SU-DHL-6 (cell line): ENCODE results near the gene OR51F1.

Experiments used
- H2AFZ ChIP-seq: fragments of 200-600 bp; sonication (generic); 2 replicates; pipeline ENCODE4 v1.6.1; 2014; ENCODE audit warnings: low read depth, mild to moderate bottlenecking, moderate library complexity, mixed read lengths, antibody characterized with exemption, low read length; ENCODE audit not compliant: severe bottlenecking
- H3F3A ChIP-seq: fragments of 200-600 bp; shearing (Covaris generic); 2 replicates; pipeline ENCODE4 v1.6.0; 2016; ENCODE audit warnings: antibody characterized with exemption, mild to moderate bottlenecking; ENCODE audit not compliant: insufficient read depth
- H3K27ac ChIP-seq: fragments of 200-600 bp; sonication (generic); 2 replicates; pipeline ENCODE4 v1.5.1; 2016; ENCODE audit warnings: low read depth, mild to moderate bottlenecking, low read length, moderate library complexity, mixed read lengths
- H3K27me3 ChIP-seq: fragments of 200-600 bp; sonication (generic), shearing (Covaris generic); 2 replicates; pipeline ENCODE4 v1.6.0; 2014; ENCODE audit warnings: mild to moderate bottlenecking, low read length
- H3K36me3 ChIP-seq: fragments of 200-600 bp; sonication (generic); 2 replicates; pipeline ENCODE4 v1.6.1; 2014; ENCODE audit warnings: mild to moderate bottlenecking, low read length, mixed read lengths
- H3K4me2 ChIP-seq: fragments of 300-600, 200-600 bp; shearing (Covaris generic), sonication (generic); 2 replicates; pipeline ENCODE4 v1.6.0; 2014; ENCODE audit warnings: low read length, low read depth, mild to moderate bottlenecking; ENCODE audit not compliant: poor library complexity, severe bottlenecking
- H3K4me3 ChIP-seq: fragments of 200-600 bp; sonication (generic); 2 replicates; pipeline ENCODE4 v1.5.1; 2014; ENCODE audit warnings: antibody characterized with exemption, low read length, mild to moderate bottlenecking, mixed read lengths; ENCODE audit not compliant: insufficient read depth, poor library complexity, severe bottlenecking
- H3K79me2 ChIP-seq: fragments of 200-600 bp; sonication (generic); 2 replicates; pipeline ENCODE4 v1.6.1; 2014; ENCODE audit warnings: mild to moderate bottlenecking, low read length, moderate library complexity; ENCODE audit not compliant: insufficient read depth
- H3K9ac ChIP-seq: fragments of 200-600 bp; sonication (generic); 2 replicates; pipeline ENCODE4 v1.7.0; 2014; ENCODE audit warnings: mild to moderate bottlenecking, low read length
- H3K9me2 ChIP-seq: fragments of 200-600 bp; sonication (generic); replicated peaks from 2 replicates; pipeline ENCODE4 v1.6.1; 2014; ENCODE audit warnings: low read length; ENCODE audit not compliant: insufficient read depth
- H3K9me3 ChIP-seq: fragments of 200-600 bp; sonication (generic); 2 replicates; pipeline ENCODE4 v1.6.1; 2014; ENCODE audit warnings: low read length, mixed read lengths; ENCODE audit not compliant: insufficient read depth
- H4K20me1 ChIP-seq: fragments of 200-600 bp; sonication (generic); 2 replicates; pipeline ENCODE4 v1.6.1; 2014; ENCODE audit warnings: low read depth, mild to moderate bottlenecking, antibody characterized with exemption, low read length, moderate library complexity, mixed read lengths
- EZH2phosphoT487 ChIP-seq: fragments of 200-600 bp; sonication (generic), shearing (Covaris generic); conservative IDR thresholded peaks from 2 replicates; pipeline ENCODE4 v1.6.1; 2018; ENCODE audit warnings: mild to moderate bottlenecking, antibody characterized with exemption, low read length, moderate library complexity, mixed read lengths
- TF ChIP-seq, protein P1 (sequence below): fragments of 200-600 bp; sonication (generic); IDR thresholded peaks from one replicate; pipeline ENCODE4 v1.5.1; 2017; ENCODE audit warnings: antibody characterized with exemption, mild to moderate bottlenecking, low read length, moderate library complexity; ENCODE audit not compliant: insufficient read depth, poor library complexity, severe bottlenecking

The OR51F1 gene

GRCh38 chr11:4763096-4763495 is 6.6 kb downstream of the OR51F1 start:
- H3K4me2 ChIP-seq, result no peak overlapping the region
- TF ChIP-seq, protein P1, sequence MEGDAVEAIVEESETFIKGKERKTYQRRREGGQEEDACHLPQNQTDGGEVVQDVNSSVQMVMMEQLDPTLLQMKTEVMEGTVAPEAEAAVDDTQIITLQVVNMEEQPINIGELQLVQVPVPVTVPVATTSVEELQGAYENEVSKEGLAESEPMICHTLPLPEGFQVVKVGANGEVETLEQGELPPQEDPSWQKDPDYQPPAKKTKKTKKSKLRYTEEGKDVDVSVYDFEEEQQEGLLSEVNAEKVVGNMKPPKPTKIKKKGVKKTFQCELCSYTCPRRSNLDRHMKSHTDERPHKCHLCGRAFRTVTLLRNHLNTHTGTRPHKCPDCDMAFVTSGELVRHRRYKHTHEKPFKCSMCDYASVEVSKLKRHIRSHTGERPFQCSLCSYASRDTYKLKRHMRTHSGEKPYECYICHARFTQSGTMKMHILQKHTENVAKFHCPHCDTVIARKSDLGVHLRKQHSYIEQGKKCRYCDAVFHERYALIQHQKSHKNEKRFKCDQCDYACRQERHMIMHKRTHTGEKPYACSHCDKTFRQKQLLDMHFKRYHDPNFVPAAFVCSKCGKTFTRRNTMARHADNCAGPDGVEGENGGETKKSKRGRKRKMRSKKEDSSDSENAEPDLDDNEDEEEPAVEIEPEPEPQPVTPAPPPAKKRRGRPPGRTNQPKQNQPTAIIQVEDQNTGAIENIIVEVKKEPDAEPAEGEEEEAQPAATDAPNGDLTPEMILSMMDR, result no peak
- no peak for TF ChIP-seq EZH2phosphoT487
- H3K4me3 ChIP-seq, result no peak overlapping the region
- H3K9ac ChIP-seq, result no peak overlapping the region
- no peak overlapping the region for H3K27ac ChIP-seq
- H3K27me3 ChIP-seq, result no peaks in the 10 kb centered on the region
- no peaks in the 10 kb centered on the region for H3K36me3 ChIP-seq
- no peaks in the 10 kb centered on the region for H3F3A ChIP-seq
- H3K9me3 ChIP-seq, result no peaks in the 10 kb centered on the region
- H2AFZ ChIP-seq, result no peak overlapping the region
- H3K9me2 ChIP-seq, result no peaks in the 10 kb centered on the region
- H4K20me1 ChIP-seq, result no peaks in the 10 kb centered on the region
- H3K79me2 ChIP-seq, result no peaks in the 10 kb centered on the region

DNA sequence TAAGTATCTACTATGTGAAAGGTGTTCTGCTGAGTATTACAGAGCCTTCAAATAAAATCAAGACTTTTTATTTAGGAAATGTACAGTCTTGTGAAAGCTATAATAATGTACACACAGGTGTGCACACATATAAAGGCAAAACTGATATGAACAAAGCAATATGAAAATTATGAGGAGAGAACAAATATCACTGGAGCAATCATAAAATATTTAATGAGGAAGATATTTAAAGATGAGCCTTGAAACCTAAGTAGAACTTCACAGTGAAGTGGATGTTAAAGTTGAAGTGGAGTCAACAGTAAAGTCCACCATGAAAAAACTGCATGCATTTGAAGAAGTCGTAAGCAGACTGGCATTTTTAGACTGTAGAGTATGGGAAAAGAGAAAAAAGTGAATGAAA is 18.5 kb downstream of the OR51F1 start:
- H3K9ac ChIP-seq, result no peak overlapping the region
- no peaks in the 10 kb centered on the region for H3K9me2 ChIP-seq
- H3K36me3 ChIP-seq, result no peaks in the 10 kb centered on the region
- no peak overlapping the region for H3K4me3 ChIP-seq
- H3K4me2 ChIP-seq, result no peak overlapping the region
- H3K27ac ChIP-seq, result no peak overlapping the region
- no peaks in the 10 kb centered on the region for H3K79me2 ChIP-seq
- no peaks in the 10 kb centered on the region for H3K9me3 ChIP-seq
- H2AFZ ChIP-seq, result no peak overlapping the region
- TF ChIP-seq, protein P1, result no peak
- TF ChIP-seq EZH2phosphoT487, result no peak
- H4K20me1 ChIP-seq, result no peaks in the 10 kb centered on the region
- H3K27me3 ChIP-seq, result 0 out of 2 replicates have a peak, but pooled peaks cover 4% of the 10 kb centered on the region
- no peaks in the 10 kb centered on the region for H3F3A ChIP-seq

- no peak overlapping the region for H3K4me2 ChIP-seq
- H3K9ac ChIP-seq, result no peak overlapping the region
- H3K36me3 ChIP-seq, result no peaks in the 10 kb centered on the region
- no peaks in the 10 kb centered on the region for H4K20me1 ChIP-seq
- H3K27ac ChIP-seq, result no peak overlapping the region
- no peak overlapping the region for H2AFZ ChIP-seq
- H3K9me3 ChIP-seq, result no peaks in the 10 kb centered on the region
- H3K79me2 ChIP-seq, result no peaks in the 10 kb centered on the region
- H3K27me3 ChIP-seq, result no peaks in the 10 kb centered on the region
- TF ChIP-seq, protein P1, result no peak
- TF ChIP-seq EZH2phosphoT487, result no peak
- H3K4me3 ChIP-seq, result no peak overlapping the region
- H3K9me2 ChIP-seq, result no peaks in the 10 kb centered on the region
- H3F3A ChIP-seq, result no peaks in the 10 kb centered on the region
These were observed 21.3 kb downstream of the OR51F1 start for GRCh38 chr11:4748438-4748837.
